NCI-H2107 treated with DMSO at 0.1 percent for 48 hours (cell line): ENCODE results near the gene PBRM1.
"Not testable (repeated sequence)": the region's sequence is repeated elsewhere in the genome, so short reads cannot be mapped to it uniquely, and the experiment has no call there.

Source experiments
- DNase-seq: peaks from one replicate; lab custom pipeline; 2025; ENCODE audit not compliant: unreplicated experiment; lab: John Stamatoyannopoulos, UW

Gene PBRM1

GRCh38 chr3:52704611-52705437, 19.1 kb upstream of the PBRM1 start:
- DNase-seq = no peak

GRCh38 chr3:52703341-52703740, 17.6 kb upstream of the PBRM1 start:
- no peak for DNase-seq

- no peak for DNase-seq
Observed at GRCh38 chr3:52697632-52697965, 11.9 kb upstream of the PBRM1 start.

- DNase-seq = no peak
Observed at GRCh38 chr3:52696830-52697631, 11.3 kb upstream of the PBRM1 start.

- no peak for DNase-seq
Observed at GRCh38 chr3:52695798-52696671, 10.3 kb upstream of the PBRM1 start.

GRCh38 chr3:52694528-52695189, 8.9 kb upstream of the PBRM1 start:
- DNase-seq = no peak

- no peak for DNase-seq
Observed at GRCh38 chr3:52693071-52693470, 7.4 kb upstream of the PBRM1 start.

- no peak for DNase-seq
Observed at GRCh38 chr3:52690560-52690959, 4.8 kb upstream of the PBRM1 start.

- DNase-seq = no peak
Observed at GRCh38 chr3:52689151-52689550, 3.4 kb upstream of the PBRM1 start.

- DNase-seq = no peak
Observed at GRCh38 chr3:52688266-52688665, 2.6 kb upstream of the PBRM1 start.

GRCh38 chr3:52685285-52685708, 416 bp downstream of the PBRM1 start:
- DNase-seq = peak; percentile 14

- DNase-seq = no peak
Observed at GRCh38 chr3:52684184-52684583, 1.5 kb downstream of the PBRM1 start.

GRCh38 chr3:52683611-52684010, 2.1 kb downstream of the PBRM1 start:
- no peak for DNase-seq

- no peak for DNase-seq
Observed at GRCh38 chr3:52682016-52682415, 3.7 kb downstream of the PBRM1 start.

GRCh38 chr3:52681596-52681995, 4.1 kb downstream of the PBRM1 start:
- no peak for DNase-seq

- DNase-seq = no peak
Observed at GRCh38 chr3:52679811-52680210, 5.9 kb downstream of the PBRM1 start.

- DNase-seq = no peak
Observed at GRCh38 chr3:52679199-52679538, 6.5 kb downstream of the PBRM1 start.

- no peak for DNase-seq
Observed at GRCh38 chr3:52678265-52679198, 7.2 kb downstream of the PBRM1 start.

- DNase-seq = not testable (repeated sequence)
Observed at GRCh38 chr3:52676201-52676600, 9.5 kb downstream of the PBRM1 start.

GRCh38 chr3:52671676-52672075, 14.0 kb downstream of the PBRM1 start:
- no peak for DNase-seq
